GM19238 (cell line): ENCODE measurements around the gene XPOT.
A peak's percentile ranks its signal among the peaks of the same experiment; 100 is the strongest.
"Not testable (repeated sequence)": the region's sequence is repeated elsewhere in the genome, so short reads cannot be mapped to it uniquely, and the experiment has no call there.

Experiments
- DNase-seq: peaks from one replicate; pipeline ENCODE4 v3.0.0; 2011; ENCODE audit warnings: low spot score; ENCODE audit not compliant: insufficient read length

Gene XPOT, protein sequence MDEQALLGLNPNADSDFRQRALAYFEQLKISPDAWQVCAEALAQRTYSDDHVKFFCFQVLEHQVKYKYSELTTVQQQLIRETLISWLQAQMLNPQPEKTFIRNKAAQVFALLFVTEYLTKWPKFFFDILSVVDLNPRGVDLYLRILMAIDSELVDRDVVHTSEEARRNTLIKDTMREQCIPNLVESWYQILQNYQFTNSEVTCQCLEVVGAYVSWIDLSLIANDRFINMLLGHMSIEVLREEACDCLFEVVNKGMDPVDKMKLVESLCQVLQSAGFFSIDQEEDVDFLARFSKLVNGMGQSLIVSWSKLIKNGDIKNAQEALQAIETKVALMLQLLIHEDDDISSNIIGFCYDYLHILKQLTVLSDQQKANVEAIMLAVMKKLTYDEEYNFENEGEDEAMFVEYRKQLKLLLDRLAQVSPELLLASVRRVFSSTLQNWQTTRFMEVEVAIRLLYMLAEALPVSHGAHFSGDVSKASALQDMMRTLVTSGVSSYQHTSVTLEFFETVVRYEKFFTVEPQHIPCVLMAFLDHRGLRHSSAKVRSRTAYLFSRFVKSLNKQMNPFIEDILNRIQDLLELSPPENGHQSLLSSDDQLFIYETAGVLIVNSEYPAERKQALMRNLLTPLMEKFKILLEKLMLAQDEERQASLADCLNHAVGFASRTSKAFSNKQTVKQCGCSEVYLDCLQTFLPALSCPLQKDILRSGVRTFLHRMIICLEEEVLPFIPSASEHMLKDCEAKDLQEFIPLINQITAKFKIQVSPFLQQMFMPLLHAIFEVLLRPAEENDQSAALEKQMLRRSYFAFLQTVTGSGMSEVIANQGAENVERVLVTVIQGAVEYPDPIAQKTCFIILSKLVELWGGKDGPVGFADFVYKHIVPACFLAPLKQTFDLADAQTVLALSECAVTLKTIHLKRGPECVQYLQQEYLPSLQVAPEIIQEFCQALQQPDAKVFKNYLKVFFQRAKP

DNA sequence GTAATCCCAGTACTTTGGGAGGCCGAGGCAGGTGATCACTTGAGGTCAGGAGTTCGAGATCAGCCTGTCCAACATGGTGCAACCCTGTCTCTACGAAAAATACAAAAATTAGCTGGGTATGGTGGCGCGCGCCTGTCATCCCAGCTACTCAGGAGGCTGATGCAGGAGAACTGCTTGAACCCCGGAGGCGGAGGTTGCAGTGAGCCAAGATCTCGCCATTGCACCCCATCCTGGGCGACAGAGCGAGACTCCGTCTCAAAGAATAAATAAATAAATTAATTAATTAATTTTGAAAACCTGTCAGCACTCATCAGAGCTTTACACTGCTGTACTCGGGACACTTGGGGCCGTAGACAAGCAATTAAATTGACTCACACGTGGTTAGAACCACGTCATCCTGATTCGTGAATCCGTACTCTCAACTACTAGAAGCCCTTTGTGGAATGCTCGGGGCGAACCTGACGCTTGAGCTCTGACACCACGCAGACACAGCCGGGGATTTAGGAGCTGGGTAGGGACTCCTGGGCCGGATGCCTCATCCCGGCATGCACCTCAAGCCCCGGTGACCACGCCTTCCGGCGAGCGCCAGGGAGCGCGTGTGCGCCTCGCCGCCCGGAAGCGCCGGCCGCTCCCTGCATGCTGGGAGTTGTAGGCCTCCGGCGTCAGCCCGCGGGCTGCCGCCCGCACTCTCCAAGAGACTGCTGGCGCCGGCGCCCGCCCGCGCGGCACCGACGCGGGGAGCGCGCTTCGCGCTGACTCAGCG lies at the start of gene XPOT:
Gene XPOT, plus strand, starts transcription at position 686 of the 763 bp plus-strand sequence. CDS start 5,644 bp downstream, outside the sequence.
- DNase-seq: peak; percentile 94

DNA sequence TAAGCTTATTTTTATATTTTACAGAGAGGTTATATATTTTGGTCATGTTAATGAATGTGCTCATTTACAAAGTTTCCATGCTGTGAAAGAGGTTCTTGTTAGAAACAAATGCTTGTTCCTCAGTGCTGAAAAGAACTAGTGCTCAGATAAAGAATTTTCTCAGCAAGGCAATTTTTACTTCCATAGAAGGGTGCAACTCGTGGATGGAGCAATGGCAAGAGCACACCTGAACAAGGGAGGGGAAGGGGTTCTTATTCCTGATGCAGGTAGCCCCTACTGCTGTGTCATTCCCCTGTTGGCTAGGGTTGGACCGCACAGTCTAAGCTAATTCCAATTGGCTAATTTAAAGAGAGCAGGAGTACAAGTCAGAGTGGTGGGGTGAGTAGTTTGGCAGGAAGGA lies 48.0 kb upstream of the XPOT start:
- DNase-seq: not testable (repeated sequence)

DNA sequence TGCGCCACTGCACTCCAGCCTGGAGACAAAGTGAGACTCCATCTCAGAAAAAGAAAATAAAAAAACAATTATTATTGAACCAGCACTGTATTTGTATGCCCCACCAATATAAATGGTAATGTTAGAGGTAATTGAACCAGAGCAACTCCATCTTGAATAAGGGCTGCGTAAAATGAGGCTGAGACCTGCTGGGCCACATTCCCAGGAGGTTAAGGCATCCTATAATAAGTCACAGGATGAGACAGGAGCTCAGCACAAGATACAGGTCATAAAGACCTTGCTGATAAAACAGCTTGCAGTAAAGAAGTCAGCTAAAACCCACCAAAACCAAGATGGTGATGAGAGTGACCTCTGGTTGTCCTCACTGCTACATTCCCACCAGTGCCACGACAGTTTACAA lies 43.0 kb upstream of the XPOT start:
- DNase-seq: not testable (repeated sequence)

DNA sequence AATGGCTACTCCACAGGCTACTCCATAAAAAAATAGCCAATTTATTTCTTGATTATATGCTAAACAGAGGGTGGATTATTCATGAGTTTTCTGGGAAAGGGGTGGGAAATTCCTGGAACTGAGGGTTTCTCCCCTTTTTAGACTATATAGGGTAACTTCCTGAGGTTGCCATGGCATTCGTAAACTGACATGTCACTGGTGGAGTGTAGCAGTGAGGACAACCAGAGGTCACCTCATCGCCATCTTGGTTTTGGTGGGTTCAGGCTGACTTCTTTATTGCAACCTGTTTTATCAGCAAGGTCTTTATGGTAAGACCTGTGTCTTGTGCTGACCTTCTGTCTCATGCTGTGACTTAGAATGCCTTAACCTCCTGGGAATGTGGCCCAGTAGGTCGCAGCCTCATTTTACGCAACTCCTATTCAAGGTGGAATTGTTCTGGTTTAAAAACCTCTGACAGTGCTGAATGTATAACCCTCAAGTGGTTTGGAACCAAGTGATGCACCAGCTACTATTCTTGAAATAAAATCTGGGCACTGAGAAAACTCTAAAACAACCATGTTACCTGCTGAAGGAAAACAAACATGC lies 41.4 kb upstream of the XPOT start:
- no peak for DNase-seq

DNA sequence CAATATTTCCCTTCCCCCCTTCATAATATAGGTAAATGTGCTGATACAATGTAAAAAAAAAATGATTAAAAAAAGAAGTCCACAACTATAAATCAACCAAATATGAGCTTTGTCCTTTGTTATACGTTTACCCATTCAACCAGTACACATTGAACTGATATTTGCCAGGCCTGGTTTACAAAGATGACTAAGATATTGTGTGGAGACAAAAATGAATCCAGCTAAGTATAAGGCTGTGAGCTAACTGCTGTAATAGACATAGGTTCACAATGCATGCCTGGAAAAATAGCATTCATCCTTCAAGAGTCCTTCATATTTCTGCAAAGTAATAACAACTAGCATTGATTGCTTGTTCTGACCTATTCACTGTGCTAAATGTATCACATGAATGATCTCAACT lies 20.5 kb upstream of the XPOT start:
- DNase-seq: no peak

DNA sequence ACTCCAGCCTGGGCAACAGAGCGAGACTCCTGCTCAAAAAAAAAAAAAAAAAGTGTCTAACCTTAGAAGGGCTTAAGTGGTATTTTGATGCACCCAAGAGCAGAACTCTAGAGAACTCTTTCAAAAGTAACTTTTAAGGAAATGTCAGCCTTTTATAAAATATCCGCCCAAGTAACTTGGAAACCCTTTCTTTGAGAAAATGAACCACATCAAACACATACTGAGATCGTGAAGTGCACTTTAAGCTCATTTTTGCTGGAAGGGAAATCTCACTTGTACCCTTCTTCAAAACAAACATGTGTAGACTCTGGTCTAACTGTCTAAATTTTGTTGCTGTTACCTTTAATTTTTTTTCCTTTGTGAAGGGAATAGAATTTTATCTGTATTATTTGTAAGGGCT lies 19.2 kb upstream of the XPOT start:
- DNase-seq: no peak

DNA sequence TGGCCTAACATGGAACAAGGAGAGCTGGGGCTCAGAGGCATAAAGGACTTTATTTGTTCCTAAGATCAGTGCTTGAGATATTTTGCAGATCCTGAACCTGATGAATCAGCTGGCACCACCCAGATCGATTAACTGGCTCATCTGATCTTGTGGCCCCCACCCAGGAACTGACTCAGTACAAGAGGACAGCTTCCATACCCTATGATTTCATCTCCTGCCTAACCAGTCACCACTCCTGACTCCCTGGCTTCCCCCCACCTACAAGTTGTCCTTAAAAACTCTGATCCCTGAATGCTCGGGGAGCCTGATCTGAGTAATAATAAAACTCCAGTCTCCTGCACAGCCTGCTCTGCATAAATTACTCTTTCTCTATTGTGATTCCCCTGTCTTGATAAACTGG lies 18.7 kb upstream of the XPOT start:
- no peak for DNase-seq

DNA sequence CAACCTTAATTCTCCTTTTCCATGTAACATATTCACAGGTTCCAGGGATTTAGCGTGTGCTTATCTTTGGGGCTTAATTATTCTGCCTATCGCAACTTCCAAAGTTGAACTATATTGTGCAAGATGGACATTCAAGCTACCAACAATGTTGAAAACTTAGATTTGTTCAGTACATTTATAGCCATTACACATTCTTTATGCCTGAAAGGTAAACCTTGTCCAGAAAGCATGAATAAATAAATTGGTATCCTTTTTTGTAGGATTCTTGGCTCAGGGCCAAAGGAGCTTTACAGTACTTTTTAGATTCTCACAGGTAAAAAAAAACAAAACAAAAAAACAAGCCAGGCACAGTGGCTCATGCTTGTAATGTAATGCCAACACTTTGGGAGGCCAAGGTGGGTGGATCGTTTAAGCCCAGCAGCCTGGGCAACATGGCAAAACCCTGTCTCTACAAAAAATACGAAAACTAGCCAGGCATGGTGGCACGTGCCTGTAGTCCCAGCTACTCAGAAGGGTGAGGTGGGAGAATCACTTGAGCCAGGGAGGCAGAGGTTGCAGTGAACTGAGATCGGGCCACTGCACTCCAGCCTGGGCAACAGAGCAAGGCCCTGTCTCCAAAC lies 16.9 kb upstream of the XPOT start:
- DNase-seq: no peak

DNA sequence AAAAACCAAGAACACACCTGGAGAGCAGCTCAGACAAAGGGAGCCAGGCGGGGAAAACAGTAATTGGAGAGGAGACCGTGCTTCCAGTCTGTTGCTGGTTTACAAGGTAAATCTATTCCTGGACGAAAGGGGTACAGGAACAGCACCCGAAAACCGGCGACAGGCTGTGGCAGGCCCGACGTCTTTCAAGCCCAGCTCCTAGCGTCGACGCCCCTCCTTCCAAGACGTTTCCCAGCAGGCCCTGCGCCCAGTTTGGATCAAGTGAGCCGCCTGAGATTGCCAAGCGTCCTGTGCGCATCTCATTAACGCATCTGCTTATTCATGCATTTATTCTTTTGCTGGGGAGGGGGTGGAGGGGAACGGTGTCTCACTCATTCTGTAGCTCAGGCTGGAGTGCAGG lies 15.0 kb upstream of the XPOT start:
- no peak for DNase-seq

DNA sequence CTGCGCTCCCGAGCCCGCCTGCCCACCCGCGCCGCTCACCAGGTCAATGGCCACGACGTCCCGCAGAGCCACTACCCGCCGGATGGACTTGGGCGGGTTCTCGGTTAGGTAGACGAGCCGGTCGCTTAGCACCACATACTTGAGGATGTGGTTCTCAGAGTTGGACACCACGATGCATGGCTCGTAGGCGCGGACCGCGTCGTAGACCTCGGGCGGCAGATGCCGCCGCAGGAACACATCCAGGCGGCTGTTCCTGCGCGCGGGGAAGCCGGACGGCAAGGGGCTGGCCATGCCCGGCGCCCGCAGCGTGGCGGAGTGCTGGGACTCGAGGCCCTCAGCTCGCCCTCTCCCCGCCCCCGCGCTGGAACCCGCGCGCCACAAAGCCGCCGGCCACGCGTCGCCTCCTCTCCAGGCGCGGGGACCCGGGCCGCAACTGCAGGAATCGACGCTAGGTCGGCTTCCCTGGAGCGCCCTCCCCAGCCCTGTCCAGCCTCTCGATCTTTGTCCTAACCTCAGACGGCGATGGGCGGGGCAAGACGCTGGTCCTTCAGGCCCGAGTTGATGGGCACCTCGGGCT lies 13.8 kb upstream of the XPOT start, which contains the start of gene C12orf56:
Gene C12orf56, minus strand, starts transcription at position 484 of the 577 bp plus-strand sequence. Its CDS starts 193 bp downstream, at position 291.
- no peak for DNase-seq

DNA sequence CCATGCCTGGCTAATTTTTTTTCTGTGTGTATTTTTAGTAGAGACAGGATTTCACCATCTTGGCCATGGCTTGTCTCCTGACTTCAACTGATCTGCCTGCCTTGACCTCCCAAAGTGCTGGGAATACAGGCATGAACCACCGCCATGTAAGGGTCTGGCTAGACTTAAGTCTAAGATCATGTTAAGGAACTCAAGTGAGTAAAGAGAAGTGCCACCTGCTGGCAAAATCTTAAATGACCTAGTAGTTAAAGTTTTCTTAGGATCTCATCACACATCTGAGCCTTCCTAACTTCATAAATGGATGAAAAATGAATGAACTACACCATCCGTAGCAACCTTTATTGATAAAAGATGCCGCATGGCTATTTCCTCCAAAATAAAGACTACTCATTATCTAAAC lies 12.0 kb upstream of the XPOT start:
- DNase-seq: no peak

DNA sequence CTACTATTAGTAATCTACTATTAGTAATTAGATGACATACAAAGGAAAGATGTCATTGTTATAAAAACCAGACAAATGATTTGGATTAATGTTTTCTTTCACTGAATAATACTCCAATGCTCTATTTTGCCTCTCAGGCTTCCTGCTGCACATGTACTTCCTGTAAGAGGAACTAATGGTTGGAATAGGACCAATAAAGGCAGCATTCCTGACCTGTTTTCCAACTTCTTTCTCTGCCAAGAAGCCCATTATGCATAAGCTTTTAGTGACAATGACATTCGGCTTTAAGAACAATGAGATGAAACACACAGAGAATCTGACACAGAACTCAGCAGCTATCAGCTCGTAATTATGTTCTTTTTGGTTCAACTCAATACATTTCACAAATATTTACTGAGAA lies 8.5 kb upstream of the XPOT start:
- DNase-seq: no peak

DNA sequence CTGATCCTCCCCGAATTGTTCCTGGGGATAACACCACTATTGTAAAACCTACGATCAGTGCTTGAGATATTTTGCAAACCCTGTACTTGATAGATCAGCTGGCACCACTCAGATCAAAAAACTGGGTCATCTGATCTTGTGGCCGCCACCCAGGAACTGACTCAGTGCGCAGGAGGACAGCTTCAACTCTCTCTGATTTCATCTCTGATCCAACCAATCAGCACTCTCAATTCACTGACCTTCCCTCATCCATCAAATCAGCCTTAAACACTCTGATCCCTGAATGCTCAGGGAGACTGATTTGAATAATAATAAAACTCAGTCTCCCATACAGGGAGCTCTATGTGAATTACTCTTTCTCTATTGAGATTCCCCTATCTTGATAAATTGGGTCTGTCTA lies 4.2 kb upstream of the XPOT start:
- DNase-seq: no peak

DNA sequence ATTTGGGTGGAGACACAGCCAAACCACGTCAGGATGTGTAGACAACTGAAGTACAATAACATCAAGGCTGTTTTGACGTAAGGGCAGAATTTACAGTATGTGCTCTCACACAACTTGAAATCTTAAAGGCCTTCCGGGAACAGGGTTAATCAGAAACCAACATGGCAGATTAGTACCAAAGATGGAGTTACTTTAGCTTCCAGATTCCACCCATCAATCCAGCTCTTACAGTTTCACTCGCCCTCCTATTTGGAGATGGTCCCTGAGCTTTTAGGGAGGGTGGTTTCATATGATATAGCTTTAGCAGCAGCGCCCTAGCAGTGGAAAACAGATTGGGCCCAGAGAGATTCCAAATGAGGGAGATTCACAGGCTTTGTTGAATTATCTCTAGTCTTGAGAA lies 2.0 kb upstream of the XPOT start:
- no peak for DNase-seq

DNA sequence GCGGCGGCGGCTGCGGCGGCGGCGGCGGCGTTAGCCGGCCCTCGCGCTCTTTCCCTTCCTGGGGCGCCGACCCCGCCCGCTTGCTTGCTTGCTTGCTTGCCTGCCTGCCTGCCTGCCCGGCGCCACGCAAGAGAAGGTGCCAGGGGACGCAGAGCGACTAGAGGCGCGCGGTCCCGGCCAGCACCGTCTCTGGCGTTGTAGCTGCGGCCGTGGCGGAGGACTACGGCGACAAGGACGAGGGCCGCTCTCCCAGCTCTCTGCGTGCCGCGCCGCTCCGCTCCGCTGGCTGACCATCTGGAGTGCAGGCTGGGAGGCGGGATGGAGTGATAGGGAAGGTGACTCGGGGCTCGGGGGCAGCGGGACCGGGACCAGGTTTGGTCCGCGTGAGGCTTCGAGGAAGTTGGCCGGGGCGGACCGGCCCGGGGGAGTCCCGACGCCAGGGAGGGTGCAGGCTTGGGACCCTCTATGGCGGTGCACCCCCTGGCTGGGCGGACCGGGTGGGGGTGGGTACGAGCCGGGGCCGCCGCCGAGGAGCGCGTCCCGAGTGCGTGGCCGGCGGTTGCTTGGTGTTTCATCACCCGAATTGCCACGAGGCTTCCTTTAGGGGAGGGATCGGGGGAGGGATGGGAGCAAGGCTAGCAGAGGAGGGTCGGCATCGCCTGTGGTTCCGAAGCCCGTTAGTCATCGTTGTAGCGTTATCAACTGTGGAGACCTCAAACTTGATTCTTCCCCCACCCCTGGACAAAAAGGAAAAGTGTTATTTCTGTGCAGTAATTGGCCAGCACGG lies 471 bp downstream of the XPOT start:
- DNase-seq: peak; percentile 42

DNA sequence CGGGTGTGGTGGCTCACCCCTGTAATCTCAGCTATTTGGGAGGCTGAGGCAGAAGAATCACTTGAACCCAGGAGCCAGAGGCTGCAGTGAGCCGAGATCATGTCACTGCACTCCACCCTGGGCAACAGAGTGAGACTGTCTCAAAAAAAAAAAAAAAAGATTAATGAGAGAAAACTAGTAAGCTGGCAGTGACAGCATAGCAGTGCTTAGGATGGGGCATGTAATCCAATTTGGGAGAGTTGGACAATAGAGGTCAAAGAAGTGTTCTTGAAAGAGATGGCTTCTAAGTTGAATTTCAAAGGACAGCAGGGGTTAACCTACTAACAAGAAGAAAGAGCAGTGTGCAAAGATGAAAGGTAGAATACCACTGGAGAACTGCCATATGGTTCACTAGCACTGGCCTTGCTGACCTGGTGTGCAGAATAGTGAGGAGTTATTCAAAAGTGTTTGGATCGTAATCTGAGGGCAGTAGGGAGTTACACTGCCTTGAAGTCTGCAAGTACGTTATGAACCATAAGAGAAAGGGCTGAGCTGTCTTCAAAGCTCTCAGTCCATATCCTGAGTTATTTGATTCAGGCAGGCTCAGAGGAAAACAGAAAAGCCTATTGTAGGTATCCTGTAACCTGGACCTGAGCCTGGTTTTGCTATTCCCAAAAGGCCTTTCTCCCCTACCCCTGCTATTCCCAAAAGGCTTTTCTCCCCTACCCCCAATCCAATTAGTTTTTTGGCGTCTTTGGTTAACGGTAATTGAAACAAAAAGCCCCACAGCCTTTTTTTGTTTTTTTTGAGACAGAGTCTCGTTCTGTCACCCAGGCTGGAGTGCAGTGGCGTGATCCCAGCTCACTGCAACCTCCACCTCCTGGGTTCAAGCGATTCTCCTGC lies 3.4 kb downstream of the XPOT start:
- no peak for DNase-seq

DNA sequence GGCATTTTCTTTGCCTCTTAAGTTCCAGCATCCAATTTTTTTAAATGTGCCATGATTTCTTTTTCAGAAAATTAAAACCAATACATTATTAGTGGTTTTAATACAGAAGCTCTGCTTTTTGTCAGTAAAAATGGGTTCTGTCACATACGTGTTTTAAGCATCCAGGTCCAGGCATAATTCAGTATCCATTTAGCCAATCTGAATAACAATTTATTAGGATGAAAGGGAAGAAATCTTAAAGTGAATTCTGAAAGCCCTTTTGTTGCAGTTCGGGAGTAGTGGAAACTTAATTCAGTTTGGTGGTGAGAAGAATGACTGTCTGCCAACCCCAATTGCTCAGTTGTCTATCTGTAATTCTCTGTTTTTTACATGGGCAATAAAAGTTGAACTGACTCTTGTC lies 7.2 kb downstream of the XPOT start:
- DNase-seq: no peak

DNA sequence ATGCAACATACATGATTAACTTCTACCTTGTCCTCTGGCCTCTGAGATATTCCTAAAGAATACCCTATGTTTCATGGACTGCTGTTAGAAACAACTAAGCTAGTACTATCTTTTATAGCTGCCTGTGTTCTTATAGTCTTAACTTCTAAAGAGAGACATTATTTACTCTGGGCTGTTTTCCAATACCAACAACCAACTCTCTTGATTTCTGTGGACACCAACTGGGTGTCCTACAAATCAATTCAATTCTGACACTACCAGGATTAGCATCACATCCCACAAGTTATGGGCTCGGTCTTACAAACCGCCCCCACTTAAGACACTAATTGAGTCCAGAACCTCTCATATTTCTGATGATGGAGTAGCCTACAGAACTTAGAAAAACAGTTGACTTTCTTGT lies 8.3 kb downstream of the XPOT start:
- DNase-seq: no peak

DNA sequence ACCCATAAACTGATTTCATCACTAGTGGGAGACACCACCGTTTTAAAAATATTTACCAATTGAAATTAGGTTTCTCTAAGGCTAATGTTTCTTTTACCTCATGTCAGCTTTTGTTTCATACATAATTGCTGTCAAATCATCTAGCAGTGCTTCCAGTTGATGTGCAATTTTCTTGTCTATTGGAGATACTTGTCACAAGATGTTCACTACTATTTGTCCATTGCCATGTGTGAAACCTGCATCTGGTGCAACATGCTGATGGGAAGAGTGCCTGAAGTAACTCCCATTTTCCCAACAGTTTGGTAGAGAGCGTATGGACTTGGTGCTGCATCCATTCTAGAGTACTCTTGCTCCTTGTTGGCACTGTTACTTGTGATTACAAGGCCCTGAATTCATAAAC lies 9.7 kb downstream of the XPOT start:
- no peak for DNase-seq
